NT2/D1 (cell line): ENCODE measurements around the gene PMM2.
"Not testable (repeated sequence)": the region's sequence is repeated elsewhere in the genome, so short reads cannot be mapped to it uniquely, and the experiment has no call there.

Experiments
- DNase-seq: peaks from one replicate; pipeline ENCODE4 v3.0.0-alpha.2; 2011; ENCODE audit warnings: low read depth, low spot score
- H3K27me3 ChIP-seq: 2 replicates; pipeline ENCODE4 v1.6.0; 2011; ENCODE audit warnings: mild to moderate bottlenecking; ENCODE audit not compliant: insufficient read length, insufficient read depth
- H3K36me3 ChIP-seq: 2 replicates; pipeline ENCODE4 v1.6.1; 2011; ENCODE audit warnings: mild to moderate bottlenecking, low read length, mixed read lengths; ENCODE audit not compliant: insufficient read depth, insufficient read length
- H3K4me1 ChIP-seq: 2 replicates; pipeline ENCODE4 v1.5.1; 2011; ENCODE audit not compliant: insufficient read depth, insufficient read length
- H3K4me3 ChIP-seq: 2 replicates; pipeline ENCODE4 v1.5.1; 2011; ENCODE audit warnings: low read depth; ENCODE audit not compliant: insufficient read length
- H3K9ac ChIP-seq: 2 replicates; pipeline ENCODE4 v1.6.0; 2011; ENCODE audit warnings: low read depth; ENCODE audit not compliant: insufficient read length
- H3K9me3 ChIP-seq: 2 replicates; pipeline ENCODE4 v1.5.1; 2011; ENCODE audit warnings: mild to moderate bottlenecking, low read length; ENCODE audit not compliant: insufficient read depth
- SUZ12 ChIP-seq: IDR thresholded peaks from 2 replicates; pipeline ENCODE4 v1.6.1; 2011; ENCODE audit not compliant: insufficient read length, insufficient read depth; ENCODE audit errors: extremely low read depth
- YY1 ChIP-seq: IDR thresholded peaks from 2 replicates; pipeline ENCODE4 v1.6.1; 2011; ENCODE audit not compliant: insufficient read length, insufficient read depth
- ZNF274 ChIP-seq: IDR thresholded peaks from 2 replicates; pipeline ENCODE4 v1.6.1; 2011; ENCODE audit warnings: mild to moderate bottlenecking, low read depth, low read length

PMM2 gene

DNA sequence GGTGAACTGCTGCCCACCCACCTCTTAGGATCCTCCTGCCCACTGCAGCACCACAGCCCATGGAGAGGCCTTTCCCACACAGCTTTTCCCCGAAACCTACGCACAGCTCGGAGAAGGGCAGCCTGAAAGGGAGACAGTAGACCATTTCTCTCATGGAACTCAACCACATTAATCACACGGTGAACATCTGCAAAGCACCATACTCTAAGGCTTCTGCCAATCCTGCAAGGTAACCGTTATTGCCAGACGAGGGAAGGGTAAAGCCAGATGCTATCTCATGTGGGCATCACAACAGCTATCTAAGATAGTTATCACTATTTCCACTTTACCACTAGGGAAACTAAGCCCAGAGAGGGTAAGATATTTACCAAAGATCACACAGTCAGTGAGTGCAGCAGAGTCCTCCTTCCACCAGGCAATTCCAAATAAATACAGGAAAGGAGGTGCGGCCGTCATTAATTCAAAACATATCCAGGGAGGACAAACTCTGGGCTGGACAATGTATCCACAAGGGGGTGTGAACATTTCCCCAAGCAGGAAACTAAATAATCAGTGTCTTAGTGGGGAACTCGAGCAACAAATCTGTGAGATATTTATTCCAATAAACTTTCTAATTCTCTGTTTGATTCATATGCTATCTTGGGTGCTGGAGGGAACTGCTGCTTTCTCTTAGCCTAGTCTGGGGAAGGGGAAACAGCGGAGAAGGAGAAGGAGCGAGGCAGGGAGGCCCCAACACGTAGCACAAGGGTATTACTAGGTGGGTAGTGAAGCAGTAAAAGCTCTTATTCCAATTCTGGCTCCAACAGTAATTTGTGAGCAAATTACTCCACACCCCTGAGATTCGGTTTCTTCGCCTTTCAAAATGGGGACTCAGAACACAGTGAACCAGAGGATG, 923 bp upstream of the PMM2 start:
- DNase-seq = no peak
- peaks cover 5% of the 10 kb centered on the region for H3K4me1 ChIP-seq
- no peaks in the 10 kb centered on the region for H3K27me3 ChIP-seq
- peak overlapping the region; percentile 97 for H3K9ac ChIP-seq
- no peaks in the 10 kb centered on the region for H3K9me3 ChIP-seq
- H3K4me3 ChIP-seq = peak overlapping the region; percentile 96
- H3K36me3 ChIP-seq = peaks cover 54% of the 10 kb centered on the region
- TF ChIP-seq SUZ12 (no peak), ZNF274 (no peak), YY1 (no peak)

DNA sequence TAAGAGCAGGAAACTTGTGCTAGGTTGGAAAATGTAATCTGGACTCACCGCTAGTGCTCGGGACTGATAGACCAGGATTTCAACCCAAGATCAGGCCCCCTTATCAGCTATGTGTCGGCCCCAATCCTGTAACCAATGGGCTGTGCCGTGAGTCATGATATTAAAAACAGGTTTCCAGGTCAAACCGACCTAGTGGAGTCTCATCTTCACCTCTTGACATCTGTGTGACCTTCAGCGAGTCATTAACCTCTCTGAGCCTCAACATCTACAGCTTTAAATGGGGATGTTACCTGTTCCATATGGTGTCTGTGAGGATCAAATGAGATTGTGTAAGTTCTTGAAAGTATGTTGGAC, 512 bp downstream of the PMM2 start:
- TF ChIP-seq YY1 (no peak), ZNF274 (no peak), SUZ12 (no peak)
- H3K27me3 ChIP-seq = no peaks in the 10 kb centered on the region
- H3K36me3 ChIP-seq = peaks cover 66% of the 10 kb centered on the region
- H3K4me1 ChIP-seq = peaks cover 5% of the 10 kb centered on the region
- no peaks in the 10 kb centered on the region for H3K9me3 ChIP-seq
- no peak for DNase-seq
- H3K9ac ChIP-seq = peak overlapping the region; percentile 97
- peak overlapping the region; percentile 96 for H3K4me3 ChIP-seq

DNA sequence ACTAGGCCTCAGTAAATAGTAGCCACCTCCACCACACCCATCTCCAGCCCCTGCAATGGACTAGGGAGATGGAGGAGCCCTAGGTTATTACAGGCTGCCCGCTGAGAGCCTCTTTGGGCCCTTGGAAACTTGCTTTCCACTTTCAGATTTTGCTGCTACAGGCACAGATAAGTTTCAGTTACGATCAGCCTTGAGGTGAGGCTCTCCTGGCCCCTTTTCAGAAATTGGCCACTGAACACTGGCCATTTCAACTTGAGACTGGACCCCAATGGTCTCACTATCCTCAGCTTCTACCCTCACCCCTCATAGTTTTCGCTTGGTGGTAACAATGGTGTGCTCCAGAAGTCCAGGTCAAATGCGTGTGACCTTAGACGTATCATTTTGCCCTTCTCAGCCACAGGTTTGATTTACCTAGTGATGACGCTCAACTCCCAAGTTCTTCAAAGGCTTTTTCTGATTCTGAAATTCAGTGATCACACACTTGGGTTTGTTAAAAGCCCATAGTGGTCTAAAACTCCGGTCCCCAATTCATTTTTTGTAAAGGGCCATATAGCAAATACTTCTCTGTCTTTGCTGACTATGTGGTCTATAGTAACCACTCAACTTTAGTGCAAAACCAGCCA, 1.0 kb downstream of the PMM2 start:
- DNase-seq = no peak
- Histone ChIP-seq H3K4me1 (peaks cover 5% of the 10 kb centered on the region), H3K4me3 (peak overlapping the region; percentile 96), H3K27me3 (no peaks in the 10 kb centered on the region), H3K9ac (peak overlapping the region; percentile 97), H3K9me3 (no peaks in the 10 kb centered on the region), H3K36me3 (peaks cover 71% of the 10 kb centered on the region)
- no peak for TF ChIP-seq ZNF274
- no peak for TF ChIP-seq YY1
- no peak for TF ChIP-seq SUZ12

DNA sequence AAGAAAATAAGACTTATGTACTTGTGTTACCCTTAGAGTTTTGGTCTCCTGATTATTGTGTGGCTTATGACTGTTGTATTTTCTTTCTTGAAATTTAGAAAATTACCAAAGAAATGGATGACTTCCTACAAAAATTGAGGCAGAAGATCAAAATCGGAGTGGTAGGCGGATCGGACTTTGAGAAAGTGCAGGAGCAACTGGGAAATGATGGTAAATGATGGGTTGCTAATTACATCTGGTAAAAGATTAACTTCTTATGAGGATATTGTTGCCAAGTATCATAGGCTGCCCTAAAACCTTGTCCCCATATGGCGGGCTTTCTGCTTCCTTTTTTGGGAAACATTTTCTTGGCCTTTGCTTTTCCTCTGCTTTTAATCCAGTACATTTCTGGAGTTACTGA, 4.1 kb downstream of the PMM2 start:
- H3K36me3 ChIP-seq = peaks cover 83% of the 10 kb centered on the region
- H3K4me3 ChIP-seq = no peak overlapping the region
- no peaks in the 10 kb centered on the region for H3K27me3 ChIP-seq
- DNase-seq = no peak
- no peak overlapping the region for H3K9ac ChIP-seq
- no peaks in the 10 kb centered on the region for H3K4me1 ChIP-seq
- TF ChIP-seq YY1 (no peak), ZNF274 (no peak), SUZ12 (no peak)
- no peaks in the 10 kb centered on the region for H3K9me3 ChIP-seq

DNA sequence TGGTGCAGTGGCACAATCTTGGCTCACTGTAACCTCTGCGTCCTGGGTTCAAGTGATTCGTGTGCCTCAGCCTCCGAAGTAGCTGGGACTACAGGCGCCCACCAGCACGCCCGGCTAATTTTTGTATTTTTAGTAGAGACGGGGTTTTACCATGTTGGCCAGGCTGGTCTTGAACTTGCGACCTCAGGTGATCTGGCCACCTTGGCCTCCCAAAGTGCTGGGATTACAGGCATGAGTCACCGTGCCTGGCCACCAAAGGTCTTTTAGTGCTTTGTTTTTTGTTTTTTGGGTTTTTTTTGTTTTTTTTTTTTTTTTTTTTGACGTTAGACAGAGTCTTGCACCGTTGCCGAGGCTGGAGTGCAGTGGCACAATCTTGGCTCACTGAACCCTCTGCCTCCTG, 6.1 kb downstream of the PMM2 start:
- H3K9ac ChIP-seq, H3K4me1 ChIP-seq, H3K9me3 ChIP-seq, H3K4me3 ChIP-seq, DNase-seq, H3K27me3 ChIP-seq: not testable (repeated sequence)
- H3K36me3 ChIP-seq = peaks cover 99% of the 10 kb centered on the region

DNA sequence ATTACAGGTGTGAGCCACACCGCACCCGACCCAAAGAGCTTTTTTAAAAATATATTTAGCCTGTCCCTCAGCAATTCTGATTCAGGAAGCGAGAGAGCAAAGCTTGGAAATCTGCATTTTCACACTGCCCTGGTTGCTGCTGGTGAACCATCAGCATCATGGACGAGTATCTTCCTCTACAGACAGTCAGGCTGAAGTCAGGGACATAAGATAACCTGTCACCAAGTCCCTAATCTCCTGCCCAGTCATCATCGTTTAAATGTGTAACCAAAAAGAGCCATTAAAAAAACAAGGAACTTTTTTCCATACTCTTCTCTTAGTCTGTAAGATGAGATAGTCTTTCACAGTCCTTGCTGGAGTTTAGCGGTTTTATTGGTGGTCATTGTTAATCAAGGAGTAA, 6.7 kb downstream of the PMM2 start:
- no peak for DNase-seq
- Histone ChIP-seq H3K9me3 (no peaks in the 10 kb centered on the region), H3K36me3 (peaks cover 99% of the 10 kb centered on the region), H3K4me3 (no peak overlapping the region), H3K9ac (no peak overlapping the region), H3K4me1 (no peaks in the 10 kb centered on the region), H3K27me3 (no peaks in the 10 kb centered on the region)
- no peak for TF ChIP-seq SUZ12
- TF ChIP-seq YY1 = no peak
- TF ChIP-seq ZNF274 = no peak

DNA sequence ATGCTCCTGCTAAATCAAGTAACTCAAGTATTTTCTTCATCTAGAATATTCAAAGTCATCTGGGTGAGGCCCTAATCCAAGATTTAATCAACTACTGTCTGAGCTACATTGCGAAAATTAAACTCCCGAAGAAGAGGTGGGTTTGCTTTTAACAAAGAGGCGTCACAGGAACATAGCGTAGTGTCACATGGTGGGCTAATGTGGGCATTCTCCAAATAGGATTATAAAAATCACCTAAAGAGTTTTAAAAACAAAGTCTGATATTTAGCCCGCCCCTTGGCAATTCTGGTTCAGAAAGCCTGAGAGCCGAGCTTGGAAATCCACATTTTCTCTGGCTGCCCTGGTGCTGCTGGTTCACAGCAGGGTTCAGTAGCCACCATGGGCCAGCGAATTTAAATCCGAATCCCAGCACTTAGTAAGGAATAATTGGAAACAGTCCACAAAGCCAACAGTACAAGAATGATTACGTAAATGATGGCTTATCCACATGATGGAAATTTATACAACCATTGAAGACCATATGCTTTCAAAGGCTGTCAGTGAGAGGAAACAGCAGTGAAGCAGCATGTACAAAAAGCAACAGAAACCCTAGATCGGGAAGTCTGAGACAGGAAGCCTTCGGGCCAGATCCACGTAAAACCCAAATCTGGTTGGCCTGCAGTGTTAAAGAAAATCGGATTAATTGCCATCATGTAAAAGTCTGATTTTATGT, 8.8 kb downstream of the PMM2 start:
- H3K36me3 ChIP-seq = peaks cover 100% of the 10 kb centered on the region
- no peak overlapping the region for H3K9ac ChIP-seq
- no peaks in the 10 kb centered on the region for H3K27me3 ChIP-seq
- no peak overlapping the region for H3K4me3 ChIP-seq
- H3K9me3 ChIP-seq = no peaks in the 10 kb centered on the region
- no peak for DNase-seq
- no peaks in the 10 kb centered on the region for H3K4me1 ChIP-seq
- TF ChIP-seq YY1 (no peak), SUZ12 (no peak), ZNF274 (no peak)
